HG02759 (cell line): ENCODE results near the gene ITPR2.
A peak's percentile ranks its signal among the peaks of the same experiment; 100 is the strongest.

Experiments
- ATAC-seq: cut with Tn5 transposase; IDR thresholded peaks from one replicate; pipeline ENCODE4 v1.9.1; 2021; ENCODE audit warnings: mild to moderate bottlenecking, moderate library complexity; ENCODE audit not compliant: unreplicated experiment

Gene ITPR2

DNA sequence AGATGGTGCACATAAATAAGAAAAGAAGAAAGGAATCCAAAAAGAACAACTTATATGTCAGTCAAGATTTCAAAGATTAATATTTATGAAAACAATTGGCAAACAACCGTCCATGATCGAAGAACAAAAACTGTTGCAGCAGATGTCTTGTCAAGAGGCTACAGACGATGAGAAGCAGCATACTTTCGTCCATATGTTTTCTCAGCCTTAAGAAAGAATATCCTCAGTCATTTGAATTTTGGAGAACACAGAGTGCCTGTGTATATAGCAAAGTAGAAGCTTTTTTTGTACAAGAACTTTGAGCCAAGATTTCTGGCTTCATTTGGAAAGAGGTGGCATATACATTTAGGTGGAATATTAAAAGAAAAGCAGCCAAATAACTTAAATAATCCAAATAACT lies 297.2 kb downstream of the ITPR2 start:
- ATAC-seq = no peak

DNA sequence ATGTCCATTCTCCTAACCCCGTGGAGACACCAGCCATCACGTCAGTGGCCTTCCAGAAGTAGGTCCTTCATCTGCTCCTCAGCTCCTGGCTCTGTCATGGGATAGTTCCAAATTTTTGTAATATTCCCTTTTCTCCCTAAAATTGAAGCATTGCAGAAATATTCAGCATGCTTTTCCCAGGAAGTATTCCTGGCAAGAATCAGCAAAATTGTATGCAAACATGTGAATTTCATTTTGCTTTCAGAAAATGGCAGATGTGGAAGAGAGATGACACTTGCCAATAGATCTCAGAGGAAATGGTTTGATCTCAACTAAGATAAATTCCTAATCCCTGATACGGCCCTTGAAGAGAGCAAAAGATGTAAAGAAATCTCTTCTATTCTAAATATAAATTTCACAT lies 298.9 kb downstream of the ITPR2 start:
- no peak for ATAC-seq

DNA sequence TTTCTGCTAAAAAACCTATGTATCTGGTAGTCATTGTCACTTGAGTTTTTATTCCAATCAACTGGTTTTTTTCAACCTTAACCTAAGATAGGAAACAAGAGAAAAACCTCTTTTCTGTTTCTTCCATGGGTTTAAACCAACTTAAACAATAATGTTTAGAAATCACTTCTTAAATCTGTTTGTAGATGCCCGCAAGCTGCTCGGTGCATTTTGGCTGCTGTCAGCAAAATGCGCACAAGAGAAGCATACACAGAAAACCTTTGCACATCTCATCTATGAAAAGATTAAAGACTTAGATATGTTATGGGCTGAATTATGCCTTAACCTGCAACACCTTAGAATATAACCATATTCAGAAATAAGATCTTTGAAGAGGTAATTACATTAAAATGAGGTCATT lies 299.8 kb downstream of the ITPR2 start:
- no peak for ATAC-seq

DNA sequence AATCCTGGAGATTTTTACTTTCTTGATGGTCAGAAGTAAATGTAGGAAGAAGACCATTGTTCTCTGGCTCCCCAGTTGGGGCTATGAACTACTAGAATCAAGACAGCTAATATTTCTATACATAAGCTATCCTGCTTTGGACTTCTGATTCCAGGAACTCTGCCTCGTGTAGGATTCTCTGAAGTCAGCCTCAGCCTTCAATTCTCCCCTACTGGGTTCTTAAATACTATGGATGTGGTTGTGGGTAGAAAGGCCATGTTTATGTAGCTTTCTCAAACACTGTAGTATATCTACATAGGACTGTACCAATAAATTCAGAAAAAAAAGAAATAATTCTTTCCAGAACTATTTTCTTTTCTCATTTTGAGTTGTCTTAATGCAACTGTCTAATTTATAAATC lies 302.5 kb downstream of the ITPR2 start:
- ATAC-seq = no peak

DNA sequence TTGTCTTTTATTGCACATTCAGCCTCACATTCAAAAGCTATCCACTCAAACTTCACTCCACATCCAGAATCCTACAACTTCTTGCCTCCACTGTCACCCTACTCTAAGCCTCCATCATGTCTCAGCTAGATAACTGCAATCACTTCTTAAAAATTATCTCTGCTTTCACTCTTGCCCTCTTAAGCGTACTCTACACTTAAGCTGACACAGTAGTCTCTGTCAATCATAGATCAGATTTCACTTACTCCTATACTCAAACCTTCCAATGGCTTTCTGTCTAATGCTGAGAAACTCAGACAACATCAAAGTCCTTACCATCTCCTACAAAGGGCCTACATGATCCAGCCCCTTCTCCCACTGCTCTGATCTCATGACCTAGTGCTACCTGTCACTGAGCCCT lies 304.1 kb downstream of the ITPR2 start:
- no peak for ATAC-seq

DNA sequence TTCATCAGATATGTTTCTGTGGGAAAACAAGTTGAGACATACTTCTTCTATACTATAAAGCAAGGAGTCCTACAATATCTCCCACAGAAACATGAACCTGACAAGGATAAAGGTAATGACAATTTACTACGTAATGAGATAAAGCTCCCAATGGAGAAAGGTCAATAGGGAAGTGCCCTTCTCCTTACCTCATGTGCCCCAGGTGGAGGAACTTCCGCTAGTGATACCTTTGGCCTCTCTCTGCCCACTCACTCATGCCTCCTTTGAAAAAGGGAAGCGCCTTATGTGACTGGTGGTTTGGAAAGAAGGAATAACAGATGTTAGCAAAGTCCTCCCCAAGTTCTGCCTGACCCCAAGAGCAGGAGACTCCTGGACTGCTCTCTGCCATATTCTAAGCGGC lies 305.3 kb downstream of the ITPR2 start:
- no peak for ATAC-seq

DNA sequence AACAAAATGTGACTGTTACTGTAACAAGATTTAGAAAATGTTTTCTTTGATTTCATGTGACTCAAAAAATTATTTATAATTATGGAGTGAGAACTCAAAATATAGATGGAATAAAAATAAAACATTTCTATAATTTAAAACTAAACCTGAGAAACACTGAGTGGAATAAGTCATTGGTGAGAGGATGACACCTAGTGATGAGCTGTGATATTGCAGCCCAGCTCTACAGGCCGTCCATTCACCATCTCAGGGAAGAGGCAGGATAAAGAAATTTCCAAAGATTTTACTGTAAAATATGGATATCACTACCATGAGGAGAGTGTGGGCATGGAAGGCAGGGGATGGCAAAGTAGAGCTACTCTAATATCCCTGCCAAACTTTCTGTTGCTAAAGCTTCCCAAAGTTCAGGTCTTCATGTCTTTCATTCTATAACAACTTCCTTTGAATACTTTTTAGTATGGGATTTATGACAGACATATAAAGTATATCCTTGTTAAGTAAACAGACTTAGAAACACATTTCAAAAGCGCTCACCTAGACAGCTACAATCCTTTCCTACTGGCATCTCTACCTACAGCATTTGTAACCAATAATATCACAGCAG lies 308.0 kb downstream of the ITPR2 start:
- ATAC-seq = no peak

DNA sequence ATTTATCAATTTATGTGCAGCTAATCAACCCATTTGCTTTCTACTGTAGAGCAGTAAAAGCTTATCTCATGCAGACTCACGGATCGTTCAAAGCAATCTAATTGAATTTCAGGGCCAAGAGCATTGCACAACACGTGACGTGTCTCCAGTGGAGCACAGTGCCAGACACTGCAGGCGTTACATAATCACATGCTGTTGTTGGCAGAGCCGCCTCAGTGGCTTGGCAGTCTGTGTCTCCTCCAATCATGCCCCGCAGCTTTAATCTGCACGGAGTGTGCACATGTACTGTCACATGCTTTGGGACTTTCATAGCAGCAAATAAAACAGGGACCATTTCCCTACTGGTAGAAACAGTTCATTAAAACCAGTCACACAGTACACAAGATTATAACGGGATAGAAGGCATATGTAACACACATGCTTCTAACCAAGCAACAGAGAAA lies 309.3 kb downstream of the ITPR2 start:
- ATAC-seq = no peak

DNA sequence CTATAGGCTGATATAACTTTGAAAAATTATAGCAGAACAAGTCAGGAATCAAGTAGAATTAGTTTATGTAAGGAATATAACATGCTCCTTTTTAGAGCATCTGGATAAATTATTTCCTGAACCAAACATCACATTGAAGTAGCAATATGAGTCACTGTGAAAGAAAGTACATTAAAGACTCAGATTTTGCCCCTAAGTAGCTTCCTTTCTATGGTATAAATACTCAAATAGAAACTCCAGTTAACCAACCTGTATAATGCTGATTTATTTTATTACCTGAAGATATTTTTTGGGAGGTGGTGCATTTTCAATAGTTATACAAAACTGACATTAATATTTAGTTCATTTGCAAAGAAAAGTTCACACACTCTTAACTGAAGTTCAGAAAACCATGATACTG lies 312.1 kb downstream of the ITPR2 start:
- peak; percentile 59 for ATAC-seq

DNA sequence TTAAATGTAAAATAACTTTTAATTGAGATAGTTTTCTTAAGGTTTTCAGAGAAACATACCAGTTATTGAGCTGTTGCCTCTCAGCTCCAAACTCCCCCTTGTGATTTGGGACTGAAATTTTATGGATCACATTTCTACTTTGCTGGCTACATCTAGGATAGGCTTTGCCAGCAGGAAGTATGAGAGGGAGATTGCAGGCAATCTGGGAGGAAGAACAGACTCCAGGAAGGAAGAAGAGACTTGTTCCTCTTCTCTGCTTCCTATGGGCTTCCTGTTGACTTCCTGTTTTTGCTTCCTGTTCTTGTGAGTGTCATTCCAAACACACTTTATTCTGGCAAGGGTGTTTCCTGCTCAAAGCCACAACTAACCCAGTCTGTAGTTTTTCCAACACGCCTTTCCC lies 312.9 kb downstream of the ITPR2 start:
- ATAC-seq = no peak

DNA sequence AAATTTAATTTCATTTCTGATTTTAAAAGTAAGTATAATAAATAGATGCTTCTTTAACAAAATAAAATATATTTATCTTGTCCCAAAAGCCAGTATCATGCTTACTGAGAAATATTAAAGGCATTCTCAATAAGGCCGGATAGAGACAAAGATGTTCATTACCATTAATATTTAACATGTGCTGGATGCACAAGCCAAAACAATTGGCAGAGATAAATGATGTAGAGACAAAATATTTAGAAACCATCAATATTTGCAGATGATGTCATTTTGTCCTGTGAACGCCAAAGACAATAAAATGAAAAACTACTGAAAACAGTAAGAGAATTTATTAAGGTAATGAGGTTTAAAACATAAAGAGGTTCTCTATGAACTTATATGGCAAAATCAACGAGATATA lies 313.5 kb downstream of the ITPR2 start:
- ATAC-seq = no peak

DNA sequence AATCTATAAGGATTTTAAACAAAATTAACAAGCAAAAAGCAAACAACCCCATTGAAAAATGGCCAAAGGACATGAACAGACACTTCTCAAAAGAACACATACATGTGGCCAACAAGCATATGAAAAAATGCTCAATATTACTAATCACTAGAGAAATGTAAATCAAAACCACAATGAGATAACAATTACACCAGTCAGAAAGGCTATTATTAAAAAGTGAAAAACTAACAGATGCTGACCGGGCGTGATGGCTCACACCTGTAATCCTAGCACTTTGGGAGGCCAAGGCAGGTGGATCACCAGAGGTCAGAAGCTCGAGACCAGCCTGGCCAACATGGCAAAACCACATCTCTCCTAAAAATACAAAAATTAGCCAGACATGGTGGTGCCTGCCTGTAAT lies 315.7 kb downstream of the ITPR2 start:
- peak; percentile 67 for ATAC-seq

DNA sequence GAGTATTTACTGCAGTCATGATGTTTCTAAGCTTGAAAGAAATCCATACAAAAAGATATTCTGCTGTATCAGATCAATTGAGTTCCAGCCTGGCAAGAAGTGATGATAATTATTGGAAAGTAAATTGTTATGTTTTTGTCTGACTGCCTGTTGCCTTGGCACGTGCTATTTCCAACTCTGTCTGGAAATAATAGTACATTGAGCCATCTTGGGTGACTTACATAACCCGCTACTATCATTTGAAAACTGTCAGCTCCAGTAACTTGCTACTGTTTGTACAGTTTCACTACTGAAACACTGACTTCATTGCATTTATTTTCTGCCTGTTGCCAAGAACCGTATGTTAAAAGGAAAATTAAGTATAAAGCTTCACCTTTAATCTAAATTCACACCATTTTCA lies 318.6 kb downstream of the ITPR2 start:
- ATAC-seq = no peak

DNA sequence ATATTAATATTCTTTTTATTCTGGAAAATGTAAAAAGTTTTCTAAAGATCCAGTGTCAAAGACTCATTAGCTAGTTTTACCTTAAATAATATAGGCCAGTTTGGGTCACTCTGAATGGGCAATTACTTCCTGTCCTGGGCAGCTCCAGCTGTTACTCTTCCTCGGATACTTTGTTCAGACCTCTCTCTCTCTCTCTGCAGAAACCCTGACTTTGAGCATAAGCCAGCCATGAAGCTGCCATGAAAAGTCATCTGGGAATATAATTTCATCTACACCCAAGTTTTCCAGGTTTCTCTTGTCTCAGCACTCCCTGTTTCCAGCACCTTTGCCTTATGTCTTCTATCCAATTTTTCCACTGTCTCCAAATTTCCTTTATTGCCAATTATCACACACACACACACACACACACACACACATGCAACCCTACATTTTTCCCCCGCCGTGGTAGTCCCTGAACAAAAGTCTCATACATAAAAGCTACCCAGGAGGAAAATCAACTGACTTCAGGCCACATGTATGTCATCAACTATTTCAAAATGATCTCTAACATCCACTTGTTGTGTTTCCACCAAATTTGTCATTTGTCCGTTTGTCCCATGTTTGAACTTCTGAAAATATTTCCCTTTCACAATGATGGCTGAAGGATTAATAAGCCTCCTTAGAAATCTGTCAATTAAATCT lies 319.5 kb downstream of the ITPR2 start:
- no peak for ATAC-seq

DNA sequence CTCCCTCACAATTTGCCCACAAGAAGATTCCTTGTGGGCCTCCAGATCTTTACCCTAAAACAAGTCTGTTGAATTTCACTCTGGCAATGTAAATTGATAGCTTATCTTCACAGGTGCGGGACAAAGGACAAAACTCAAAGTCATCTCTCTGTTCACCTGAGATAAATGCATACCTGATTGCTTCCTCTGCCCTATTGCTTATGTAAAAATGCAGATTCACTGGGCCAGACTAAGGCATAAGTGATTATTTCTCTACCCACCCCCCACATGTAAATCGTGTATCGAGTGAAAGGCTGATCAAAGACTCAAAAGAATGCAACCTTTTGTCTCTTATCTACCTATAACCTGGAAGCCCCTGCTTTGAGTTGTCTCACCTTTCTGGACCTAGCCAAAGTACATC lies 320.8 kb downstream of the ITPR2 start:
- ATAC-seq = no peak

DNA sequence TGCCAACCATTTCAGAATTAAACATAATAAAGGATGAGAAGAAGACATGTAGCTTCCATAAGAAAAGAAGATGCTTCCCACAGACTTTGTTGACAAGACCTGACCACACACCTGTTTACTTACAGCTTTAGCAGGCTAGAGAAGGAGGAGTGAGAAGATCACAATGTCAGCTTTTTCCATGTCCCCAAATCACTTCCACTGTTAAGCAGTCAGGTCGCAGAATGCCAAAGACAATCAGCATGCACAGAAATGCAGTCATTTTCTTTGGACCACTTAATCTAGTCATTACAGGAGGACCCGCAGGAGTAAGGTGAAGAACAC lies 322.7 kb downstream of the ITPR2 start:
- no peak for ATAC-seq

DNA sequence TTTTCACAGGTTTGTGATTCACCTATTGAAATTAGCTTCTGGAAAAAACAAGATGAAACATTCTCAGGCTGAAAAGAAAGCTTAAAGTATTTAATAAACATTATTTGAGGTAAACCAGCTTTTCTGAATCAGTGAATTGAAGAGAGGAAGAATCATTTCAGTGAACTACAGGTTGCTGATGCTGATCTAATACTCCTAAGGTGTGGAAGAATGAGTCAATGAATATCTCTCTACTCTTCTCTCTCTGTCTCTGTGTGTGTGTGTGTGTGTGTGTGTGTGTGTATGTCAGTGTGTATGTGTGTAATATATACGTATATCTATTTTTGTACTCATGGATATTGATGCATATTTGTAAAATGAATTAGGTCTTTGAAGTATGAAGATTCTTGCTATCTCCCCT lies 325.4 kb downstream of the ITPR2 start:
- ATAC-seq = no peak

DNA sequence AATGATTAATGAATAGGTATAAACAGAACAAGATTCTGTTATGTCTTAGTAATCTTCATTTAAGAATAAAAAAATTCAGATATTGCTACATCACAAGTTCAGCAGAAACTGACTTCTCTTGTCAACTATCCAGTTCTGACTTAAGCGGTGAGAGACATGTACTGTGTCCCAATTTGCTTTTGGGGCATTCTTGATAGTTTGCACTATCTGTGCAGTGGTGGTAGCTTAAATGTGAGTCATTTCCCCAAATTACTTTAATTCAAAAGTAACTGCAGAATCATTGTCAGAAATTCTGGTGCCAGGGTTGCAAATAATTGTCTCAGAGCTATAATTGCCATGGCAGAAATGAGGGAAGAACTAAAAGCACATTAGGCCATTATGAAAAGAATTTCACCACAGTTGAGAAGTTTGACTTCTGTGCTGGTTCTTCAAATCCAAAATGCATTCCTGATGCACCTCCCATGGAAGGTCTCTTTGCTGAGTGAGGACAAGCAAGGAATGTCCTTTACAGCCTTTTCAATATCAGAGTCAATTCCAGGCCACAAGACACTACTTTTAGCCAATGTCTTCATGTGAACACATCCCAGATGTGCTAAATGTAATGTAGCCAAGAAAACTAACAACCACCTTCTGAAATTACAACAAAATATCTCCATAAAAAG lies 332.9 kb downstream of the ITPR2 start:
- no peak for ATAC-seq

DNA sequence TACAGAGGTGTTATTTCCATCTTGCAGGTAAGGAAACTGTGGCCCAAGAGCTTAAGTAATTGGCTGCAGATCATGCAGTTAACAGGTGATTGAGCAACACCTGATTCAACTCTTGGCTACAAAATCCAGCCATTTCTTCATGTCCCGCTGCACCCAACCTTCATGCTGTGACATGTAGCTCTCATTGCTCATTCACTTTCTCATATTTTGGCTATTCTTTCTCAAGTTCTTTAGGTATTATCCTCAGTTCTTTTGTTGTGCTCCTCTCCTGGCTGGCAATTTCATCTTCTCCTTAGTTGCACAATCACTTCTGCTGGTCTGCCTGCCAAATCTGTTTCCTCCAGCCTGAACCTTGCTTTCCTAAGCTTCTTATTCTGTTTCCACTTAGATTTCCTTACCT lies 336.8 kb downstream of the ITPR2 start:
- no peak for ATAC-seq

DNA sequence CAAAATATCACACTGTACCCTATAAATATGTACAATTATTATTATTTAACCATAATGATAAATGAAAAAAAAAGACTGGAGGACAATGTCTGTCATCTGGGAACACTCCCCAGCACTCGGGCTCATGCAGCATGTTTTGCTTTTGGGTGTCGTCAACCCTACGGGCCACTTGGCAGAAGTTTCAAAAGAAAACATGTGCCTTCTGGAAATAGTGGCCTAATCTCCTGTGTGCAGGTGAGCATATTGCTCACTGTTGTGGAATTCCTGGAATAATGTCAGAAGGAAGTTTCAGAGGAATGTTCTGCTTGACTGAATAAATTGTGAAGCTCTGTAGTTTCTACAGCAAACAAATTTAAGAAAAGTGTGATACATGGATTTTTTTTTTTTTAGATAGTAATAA lies 339.3 kb downstream of the ITPR2 start:
- no peak for ATAC-seq

DNA sequence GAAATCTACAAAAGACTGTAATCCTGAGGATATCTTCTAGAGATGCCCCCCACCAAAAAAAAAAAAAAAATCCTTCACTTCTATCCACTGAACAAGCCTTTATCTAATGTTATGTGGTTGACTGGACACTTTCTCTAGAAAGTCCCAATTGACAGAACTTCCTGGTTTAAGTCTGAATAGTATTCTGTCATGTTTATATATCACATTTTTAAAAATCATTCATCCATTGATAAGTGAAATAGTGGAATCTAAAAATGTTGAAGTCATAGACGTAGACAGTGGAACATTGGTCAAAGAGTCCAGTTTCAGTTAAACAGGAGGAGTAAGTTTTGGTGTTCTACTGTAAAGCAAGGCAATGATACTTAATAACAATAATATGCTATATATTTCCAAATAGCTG lies 340.6 kb downstream of the ITPR2 start:
- ATAC-seq = no peak

DNA sequence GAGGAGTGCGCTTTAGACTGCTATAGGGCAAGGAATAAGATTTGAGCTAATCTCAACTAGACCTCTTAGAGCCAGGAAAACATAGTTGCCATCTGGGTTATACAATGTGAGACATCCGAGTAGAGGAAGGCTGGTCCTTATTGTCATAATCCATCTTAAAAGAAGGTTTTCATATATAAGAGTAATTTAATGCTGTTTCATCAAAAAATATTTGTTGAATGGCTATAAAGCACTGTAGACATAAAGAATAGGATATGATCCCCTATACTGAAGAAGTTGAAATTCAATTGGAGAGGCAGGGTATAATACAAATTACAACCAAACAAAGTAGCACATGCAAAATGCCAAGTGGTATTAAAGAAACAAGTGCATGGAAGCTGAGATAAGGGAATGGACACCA lies 343.1 kb downstream of the ITPR2 start:
- no peak for ATAC-seq

DNA sequence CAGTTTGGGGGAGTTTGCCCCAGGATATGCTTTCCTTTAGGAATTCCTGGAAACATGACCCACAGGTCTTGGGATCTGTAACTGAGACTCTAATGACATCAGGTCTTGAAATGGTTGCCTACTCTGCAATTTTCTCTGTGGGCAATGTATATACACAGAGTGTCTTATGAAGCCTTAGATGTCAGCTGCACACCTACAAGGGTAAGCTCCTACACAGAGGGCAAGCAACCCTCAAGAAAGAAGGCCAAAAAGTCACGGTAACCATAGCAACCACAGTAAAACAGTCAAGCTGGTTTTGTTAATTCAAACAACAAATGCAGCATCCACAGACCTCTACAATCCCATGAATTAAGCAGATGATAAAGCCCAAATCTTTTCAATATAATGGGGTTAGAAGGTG lies 344.6 kb downstream of the ITPR2 start:
- no peak for ATAC-seq
